ENCODE measurements around the gene DMXL2.
"Not testable (repeated sequence)": the region's sequence is repeated elsewhere in the genome, so short reads cannot be mapped to it uniquely, and the experiment has no call there.

DMXL2 gene

DNA sequence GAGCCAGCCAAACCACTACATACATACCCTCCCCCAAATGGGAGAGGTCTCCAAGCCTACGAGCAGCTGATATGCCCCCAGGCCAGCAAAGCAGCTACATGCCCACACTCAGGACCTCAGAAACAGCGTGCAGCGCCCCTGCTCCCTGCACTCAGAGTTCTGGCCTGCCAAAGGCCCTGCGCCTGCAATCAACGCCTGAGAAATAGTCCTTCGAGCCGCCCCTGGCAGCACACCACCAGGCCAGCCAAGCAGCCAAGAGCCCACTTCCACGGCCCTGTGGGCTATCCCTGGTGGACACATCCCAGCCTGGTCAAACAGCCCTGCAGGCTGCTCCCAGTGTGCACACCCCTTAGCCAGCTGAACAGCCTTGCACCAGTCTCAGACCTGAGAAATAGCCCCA lies 139.1 kb downstream of the DMXL2 start:
- no peak for DNase-seq

DNA sequence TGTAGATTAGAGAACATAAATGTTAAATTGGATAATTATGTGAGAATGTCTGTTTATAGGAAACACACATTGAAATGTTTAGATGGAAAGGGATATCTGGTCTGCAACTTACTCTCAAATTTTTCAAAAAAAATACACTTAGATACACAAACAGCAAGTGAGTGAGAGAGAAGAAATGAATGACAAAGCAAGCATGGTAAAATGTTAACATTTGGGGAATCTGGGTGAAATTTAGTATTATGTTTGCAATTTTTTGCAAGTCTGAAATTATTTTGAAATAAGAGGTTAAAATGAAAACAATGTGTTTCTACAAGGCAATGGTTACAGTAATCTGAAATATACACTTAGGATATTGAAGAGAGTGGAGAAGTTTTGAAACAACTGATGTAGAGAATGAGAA lies 146.8 kb downstream of the DMXL2 start:
- DNase-seq, result no peak

DNA sequence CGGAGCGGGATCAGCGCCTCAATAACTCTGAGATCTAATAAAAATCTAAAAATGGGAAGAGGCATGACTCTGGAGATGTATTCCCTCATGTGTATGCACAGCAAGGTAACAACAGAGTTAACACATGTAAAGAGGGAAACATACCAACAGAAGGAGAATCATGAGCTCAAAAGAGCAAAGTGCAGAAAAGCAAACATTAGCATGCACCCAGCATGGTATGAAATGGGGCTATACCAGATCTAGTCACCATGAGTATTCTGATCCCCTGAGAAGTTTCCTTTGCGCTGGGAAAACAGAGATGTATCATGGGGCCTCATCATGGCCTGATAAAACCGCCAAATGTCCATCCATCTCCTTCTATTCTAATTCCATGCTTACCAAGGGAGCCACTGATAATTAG lies 152.1 kb downstream of the DMXL2 start:
- DNase-seq, result no peak

DNA sequence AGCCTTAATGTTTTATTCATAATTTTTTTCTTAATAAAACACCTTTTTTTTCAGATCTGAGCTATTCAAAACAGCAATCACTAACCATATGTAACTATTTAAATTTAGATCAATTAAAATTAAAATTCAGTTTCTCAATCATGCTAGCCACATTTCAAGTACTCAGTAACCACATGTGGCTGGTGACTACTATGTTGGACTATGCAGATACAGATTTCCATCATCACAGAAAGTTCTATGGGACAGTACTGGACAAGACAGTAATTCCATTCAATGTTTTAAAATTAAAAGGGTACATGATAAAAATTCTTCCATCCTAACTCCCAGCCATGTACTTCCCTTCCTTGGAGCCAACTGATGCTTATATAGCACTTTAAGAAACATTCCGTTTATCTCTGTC lies 161.8 kb downstream of the DMXL2 start:
- DNase-seq, result no peak

DNA sequence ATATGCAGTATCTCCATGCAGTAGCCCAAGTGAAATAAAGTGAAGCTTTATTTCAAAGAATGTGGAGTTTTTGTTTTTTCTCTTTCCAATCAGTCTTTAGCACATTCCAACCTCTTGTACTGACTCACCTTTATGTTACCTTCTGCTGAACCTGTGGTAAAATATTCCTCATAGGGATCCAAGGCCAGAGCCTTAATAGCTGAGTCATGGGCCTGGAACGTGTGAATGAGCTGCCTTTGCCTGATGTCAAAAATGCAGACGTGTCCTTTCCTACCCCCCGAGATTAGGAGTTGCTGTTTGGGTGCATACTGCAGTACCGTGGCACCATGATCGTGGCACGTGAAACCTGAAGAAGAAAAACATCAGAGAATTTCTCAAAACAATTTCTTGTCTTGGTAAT lies 172.6 kb downstream of the DMXL2 start:
- no peak for DNase-seq

DNA sequence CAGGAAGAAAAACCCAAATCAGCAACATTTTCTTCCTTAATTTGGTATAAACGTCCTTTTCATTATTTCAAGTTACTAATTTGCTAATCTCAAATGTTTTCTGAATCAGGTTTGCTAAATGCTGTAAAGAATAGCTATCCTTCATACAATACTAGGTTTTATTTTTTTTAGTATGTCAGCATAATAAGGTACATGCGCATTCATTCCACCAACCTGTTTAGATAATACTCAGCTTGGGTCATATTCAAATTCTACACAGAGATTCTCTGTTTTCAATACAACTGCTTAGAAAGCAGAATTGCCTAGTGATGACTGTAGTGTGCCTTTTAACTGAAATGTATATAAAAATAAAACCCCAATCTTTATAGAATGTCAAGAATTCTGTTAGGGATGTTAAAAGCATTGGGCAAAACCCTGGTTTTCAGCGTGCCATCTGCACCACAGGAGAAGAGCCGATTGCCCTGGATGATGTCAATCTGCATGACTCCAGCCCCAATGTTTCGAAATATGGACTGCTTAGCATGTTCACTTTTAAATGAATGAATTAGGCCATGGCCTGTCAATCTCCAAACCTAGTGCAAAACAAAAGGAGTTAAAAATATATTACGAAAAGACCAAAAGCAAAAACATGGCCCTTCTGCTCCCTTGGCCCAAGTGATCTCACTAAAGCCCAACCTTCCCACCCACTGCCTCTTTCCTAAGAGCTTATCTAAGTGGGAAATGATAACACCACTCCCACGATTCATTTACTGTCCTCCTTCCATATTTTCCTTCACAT lies 173.8 kb downstream of the DMXL2 start:
- no peak for DNase-seq

DNA sequence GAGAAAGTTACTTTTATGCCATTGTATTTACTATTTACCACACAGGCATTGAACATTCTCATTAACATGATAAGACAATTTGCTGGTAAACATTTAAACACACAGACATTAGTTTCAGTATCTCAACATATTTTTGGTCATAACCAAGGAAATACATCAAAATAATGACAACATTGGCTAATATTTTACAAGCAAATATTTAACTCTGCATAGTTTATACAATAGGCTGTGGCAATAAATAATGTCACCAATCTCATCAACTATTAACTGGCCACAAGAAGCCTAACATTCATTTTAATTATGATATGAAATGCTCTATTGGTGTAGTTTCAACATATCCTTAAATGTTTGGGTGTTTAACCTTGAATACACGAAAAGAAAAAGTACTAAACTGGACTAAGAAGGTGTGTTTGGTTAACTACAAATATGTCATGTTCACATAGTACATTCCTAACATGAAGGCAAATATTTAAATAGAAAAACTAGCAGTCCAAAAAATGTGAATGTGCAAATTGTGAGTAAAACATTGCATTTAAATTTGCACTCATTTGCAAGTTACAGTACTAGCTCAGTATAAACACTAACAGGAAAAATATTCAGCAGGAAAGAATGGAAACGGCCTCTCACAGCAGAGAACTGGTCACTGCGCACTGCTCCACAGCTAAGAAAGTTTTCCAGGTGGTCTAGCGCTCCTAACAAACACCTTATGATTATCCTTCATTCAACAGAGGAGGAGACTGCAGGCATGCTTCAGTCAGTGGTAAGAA lies 174.5 kb downstream of the DMXL2 start:
- DNase-seq, result no peak

DNA sequence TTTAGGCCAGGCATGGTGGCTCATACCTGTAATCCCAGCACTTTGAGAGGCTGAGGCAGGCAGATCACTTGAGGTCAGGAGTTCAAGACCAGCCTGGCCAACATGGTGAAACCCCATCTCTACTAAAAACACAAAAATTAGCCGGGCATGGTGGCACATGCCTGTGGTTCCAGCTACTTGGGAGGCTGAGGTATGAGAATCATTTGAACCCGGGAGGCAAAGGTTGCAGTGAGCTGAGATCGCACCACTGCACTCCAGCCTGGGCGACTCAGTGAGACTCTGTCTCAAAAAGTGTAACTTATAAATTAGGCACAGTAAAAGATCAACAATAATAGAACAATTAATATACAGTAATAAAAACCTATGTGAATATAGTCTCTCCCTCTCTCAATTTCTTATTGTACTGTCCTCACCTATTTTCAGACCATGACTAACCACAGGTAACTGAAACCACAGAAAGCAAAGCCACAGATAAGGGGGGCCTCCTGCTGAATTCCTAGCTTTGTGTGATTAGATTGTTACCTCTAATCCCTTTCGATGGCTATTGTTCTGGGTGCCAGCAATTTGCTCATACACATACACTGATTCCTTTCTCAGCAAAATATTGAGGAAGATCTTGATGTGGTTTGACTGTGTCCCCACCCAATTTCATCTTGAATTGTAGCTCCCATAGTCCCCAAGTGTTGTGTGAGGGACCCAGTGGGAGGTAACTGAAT lies 176.4 kb downstream of the DMXL2 start:
- not testable (repeated sequence) for DNase-seq

DNA sequence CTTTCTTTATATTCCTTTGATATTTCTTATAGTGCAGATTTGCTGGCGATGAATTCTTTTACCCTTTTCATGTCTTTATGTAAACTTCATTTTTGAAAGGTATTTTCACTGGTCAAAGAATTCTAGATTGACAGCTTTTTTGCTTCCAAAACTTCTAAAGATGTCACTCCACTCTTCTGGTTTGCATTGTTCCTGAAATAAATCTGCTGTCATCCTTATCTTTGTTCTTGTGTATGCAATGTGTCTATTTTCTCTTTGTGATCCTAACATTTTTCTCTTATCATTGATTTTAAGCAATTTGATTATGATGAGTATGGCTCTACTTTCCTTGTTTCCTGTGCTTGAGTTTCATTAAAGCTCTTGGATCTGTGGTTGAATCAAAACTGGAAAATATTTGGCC lies 177.8 kb downstream of the DMXL2 start:
- no peak for DNase-seq

DNA sequence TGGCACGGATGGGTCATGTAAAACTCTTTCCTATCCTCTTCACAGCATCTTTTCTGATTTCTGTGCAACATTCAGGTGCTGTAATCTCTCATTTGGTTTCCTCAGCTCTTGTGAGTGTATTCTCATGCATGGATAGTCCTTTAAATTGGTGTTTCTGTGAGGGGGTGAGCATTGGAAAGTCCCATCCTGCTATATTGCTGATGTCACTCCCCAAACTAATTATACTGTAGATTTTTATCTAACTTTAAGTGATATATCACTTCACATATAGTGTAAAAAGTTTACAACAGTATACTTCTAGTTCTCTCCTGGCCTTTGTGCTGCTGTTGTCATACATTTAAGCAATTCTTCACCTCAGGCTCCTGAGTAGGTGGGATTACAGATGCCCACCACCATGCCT lies 178.5 kb downstream of the DMXL2 start:
- no peak for DNase-seq

DNA sequence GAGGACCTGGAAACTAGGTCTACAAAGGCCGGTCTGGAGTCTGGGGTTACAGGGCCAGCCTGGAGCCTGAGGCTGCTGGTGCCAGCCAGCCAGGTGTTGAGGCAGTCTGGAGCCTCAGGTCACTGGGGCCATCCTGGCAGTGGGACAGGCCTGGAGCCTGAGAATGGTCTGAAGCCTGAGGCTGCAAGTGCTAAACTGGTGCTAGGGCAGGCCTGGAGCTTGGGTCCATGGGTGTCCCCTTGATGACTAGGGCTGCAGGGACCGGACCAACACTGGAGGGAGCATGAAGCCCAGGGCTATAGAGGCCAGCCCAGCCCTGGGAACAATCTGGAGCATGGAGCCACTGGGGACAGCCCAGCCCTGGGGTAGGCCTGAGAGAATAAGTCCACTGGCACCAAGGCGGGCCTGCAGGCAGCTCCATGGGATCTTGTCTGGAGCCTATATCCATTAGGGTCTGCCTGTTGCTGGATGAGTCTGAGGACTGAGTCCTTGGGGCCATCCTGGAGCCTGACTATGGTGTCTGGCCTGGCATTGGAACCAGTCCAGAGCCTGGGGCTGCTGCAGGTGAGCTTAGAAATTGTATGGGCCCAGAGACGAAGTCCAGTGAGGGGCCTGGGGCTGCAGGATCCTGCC lies 179.2 kb downstream of the DMXL2 start:
- DNase-seq, result no peak

DNA sequence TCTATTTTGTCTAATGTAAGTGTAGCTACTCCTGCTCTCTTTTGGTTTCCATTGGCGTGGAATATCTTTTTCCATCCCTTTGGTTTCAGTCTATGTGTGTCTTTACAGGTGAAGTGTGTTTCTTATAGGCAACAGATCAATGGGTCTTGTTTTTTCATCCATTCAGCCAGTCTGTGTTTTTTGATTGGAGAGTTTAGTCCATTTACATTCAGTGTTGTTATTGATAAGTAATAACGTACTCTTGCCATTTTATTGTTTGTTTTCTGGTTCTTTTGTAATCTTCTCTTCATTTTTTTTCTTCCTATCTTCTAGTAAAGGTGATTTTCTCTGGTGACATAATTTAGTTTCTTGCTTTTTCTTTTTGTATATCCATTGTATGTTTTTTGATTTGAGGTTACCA lies 184.0 kb downstream of the DMXL2 start:
- DNase-seq, result no peak

DNA sequence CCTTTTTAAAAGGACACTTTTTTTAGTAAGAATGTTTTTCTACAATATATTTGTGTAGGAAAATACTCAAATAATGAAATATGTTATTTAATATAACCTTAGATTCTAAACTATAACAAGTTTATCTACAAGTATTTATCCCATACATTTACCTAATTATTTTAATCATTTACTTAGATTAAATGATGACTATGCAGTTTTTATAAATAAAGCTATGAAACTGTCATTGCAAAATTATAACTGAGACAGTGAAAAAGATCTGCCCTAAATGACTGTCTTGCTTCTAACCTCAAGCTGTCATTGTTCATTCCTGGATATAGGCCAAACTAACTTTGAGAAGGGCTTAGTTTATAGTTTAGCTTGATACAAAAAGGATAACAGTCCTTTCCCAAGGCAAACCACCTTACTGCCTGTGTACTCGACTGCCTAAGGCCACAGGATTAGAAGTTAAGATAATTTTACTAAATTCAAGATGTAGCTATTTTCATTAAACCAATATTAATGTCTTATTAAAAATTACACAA lies 197.0 kb downstream of the DMXL2 start:
- no peak for DNase-seq

DNA sequence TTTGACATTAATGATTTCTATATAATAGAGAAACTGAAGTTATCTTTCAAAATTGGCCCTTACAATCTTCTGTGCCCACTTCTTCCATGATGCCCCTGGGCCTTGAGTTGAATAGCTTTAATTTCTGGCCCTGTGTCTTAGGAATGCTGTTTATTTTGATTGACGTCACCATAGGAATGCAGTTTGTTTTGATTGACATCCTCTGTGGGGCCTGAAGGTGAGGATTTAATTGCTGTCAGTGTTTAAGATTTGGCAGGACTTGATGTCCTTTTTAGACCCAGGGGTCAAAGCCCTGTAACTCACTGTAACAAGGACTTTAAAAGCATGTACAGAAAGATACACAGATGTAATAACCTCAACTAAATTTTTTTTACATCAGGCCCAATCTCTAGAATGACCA lies 197.8 kb downstream of the DMXL2 start:
- peak; percentile 15 for DNase-seq

DNA sequence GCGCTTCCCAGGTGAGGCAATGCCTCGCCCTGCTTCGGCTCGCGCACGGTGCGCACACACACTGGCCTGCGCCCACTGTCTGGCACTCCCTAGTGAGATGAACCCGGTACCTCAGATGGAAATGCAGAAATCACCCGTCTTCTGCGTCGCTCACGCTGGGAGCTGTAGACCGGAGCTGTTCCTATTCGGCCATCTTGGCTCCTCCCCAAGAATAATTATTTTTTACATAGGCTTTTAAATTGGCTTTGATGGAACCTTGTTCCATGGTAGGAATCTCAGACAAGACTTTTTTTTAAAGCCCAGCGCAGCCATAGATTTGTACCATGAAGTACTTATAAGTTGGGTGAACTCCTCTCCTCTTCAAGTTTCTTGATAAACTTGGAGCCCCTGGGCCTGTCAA lies 199.5 kb downstream of the DMXL2 start:
- not testable (repeated sequence) for DNase-seq

DNA sequence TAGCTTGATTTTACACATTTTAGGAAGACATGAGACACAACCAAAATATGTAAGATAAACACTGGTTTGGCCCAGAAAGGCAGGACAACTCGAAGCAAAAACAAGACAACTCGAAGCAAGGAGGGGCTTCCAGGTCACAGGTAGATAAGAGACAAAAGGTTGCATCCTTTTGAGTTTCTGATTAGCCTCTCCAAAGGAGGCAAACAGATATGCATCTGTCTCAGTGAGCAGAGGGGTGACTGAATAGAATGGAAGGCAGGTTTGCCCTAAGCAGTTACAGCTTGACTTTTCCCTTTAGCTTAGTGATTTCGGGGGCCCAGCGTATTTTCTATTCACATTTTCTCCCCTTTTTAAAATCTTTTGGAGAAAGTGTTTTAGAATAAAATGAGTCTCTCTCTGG lies 206.4 kb downstream of the DMXL2 start:
- DNase-seq, result no peak

DNA sequence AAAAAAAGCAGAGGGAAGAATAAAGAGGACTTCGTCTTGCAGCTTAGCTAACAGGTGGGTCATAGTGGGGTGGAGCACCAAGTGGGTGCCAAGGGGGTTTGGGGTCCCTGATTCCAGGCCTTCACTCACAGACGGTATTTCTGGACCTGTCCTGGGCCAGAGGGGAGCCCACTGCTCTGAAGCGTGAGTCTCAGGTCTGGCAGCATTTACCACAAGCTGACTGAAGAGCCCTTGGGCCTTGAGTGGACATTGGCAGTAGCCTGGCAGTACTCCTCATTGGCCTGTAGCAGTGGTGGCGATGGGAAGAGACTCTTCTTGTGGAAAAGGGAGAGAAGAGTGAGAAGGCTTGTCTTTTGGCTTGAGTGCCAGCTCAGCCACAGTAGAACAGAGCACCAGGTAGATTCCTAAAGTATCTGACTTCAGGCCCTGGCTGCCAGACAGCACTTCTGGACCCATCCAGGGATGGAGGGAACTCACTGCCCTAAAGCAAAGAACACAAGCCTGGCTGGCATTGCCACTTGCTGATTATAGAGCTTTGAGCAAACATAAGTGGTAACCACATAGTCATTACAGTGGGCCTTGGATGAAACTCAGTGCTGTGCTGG lies 208.2 kb downstream of the DMXL2 start:
- DNase-seq, result no peak

DNA sequence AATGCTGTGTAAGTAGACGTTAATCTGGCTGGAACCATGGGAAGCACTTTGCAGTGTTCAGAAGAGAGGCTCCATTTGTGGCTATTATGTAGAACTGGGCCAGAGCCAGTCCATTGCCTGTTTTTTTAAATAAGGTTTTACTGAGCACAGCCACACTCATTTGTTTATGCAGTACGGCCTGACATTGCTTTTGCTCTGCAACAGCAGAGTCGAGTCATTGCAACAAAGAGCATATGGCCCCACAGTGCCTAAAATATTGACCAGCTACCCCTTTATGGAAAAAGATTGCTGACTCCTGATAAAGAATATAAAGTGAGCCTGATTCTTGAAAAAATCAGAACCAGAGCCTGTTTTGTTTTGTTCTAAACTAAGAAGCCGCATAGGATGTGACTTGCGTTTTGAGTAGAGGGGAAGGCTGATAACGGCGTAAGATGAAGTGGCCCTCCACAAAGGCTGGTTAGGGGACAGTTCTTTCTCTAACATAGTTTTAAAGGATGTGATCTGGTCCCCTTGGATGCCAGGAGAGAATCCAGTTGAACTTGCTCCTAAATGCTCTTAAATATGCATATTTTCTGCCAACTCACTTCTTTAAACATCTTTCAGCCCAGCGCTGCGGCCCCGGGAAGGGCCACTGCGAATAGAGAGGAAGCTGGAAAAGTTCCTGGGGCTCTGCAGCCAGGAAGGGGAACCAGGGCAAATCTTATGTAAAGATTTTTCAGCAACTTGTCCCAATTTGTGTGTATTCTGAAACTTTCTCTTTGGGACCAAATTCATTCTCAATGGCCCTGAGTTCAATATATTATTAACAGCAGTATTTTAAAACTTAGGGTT lies 216.7 kb downstream of the DMXL2 start:
- DNase-seq, result no peak

DNA sequence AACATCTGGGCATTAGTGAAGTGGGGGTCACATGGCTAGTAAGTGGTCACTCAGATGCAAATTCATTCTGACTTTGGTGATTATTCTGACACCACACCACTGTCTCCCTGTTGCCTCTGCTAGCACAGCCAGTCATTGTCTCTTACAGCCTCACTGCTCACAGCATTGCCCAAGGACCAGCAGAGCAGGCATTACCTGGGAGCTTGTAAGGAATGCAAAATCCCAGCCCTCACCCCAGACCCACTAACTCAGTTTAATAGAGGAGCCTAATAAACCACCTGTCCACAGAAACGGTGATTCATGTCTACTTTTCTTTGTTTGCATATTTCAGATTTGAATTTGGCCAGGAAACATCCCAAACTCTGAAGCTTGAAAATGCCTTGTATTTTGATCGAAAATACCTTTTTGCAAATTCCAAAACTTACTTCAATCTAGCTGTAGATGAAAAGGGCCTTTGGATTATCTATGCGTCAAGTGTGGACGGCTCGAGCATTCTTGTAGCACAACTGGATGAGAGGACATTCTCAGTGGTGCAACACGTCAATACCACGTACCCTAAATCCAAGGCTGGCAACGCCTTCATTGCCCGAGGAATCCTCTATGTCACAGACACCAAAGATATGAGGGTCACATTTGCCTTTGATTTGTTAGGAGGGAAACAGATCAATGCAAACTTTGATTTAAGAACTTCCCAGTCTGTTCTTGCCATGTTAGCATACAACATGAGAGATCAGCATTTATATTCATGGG lies 218.4 kb downstream of the DMXL2 start:
- no peak for DNase-seq

DNA sequence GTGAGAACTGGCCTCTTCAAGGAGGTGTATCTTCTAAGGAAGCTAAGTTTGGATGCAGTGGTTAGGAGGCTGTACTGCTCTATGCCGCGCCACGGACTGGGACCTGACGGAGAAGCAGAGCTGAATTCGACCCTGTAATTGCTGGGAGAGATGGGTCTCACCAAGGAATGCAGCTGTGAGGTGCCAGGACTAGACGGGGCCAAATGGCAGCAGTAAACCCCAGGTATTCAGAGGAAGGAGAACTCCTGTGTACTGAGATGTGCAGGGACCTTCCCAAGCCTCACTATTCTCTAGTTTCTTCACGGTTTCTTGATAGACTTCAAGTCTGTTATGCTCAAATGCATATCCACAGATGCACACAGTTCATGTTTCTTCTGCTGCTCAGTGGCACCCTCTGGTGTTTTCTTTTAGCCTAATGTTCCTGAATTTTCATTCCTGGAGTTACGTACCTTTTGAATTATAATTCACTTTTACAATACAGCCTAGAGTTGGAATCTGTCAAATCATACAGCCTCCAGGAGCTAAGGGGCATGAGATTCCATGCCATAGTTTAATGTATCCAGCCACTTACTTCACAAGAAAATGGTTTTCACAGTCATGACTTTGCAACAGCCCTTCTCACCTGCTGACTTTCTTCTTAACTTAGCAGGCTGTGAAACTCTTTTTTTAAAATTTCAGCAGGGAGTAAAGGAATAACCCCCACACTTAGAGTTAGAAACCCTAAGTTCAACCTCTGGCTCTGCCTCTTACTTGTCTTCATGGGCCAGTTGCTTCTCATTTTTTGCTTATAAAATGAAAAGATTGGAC lies 219.3 kb downstream of the DMXL2 start:
- peak; percentile 66 for DNase-seq
